Measurements from ENCODE around the gene ZSCAN10. TPM values are rescaled to one million over a fixed set of nuclear protein-coding genes. Genes with fewer than 3 reads are reported as not detected.
"Not testable (repeated sequence)": the region's sequence is repeated elsewhere in the genome, so short reads cannot be mapped to it uniquely, and the experiment has no call there.

Gene ZSCAN10
- total RNA-seq, 1 donor from 2014 or later = 0.34 TPM

- no peaks in the 10 kb centered on the region for H3K9me3 Mint-ChIP-seq (ENCODE audit: low read depth)
- DNase-seq (ENCODE audit: low spot score, unreplicated experiment) = peak; percentile 36
- peaks cover 28% of the 10 kb centered on the region for H3K27me3 Mint-ChIP-seq
- peak overlapping the region; percentile 64 for H3K27ac Mint-ChIP-seq
- peaks cover 5% of the 10 kb centered on the region for H3K4me1 Mint-ChIP-seq (ENCODE audit: low read depth)
- TF ChIP-seq, protein P1, sequence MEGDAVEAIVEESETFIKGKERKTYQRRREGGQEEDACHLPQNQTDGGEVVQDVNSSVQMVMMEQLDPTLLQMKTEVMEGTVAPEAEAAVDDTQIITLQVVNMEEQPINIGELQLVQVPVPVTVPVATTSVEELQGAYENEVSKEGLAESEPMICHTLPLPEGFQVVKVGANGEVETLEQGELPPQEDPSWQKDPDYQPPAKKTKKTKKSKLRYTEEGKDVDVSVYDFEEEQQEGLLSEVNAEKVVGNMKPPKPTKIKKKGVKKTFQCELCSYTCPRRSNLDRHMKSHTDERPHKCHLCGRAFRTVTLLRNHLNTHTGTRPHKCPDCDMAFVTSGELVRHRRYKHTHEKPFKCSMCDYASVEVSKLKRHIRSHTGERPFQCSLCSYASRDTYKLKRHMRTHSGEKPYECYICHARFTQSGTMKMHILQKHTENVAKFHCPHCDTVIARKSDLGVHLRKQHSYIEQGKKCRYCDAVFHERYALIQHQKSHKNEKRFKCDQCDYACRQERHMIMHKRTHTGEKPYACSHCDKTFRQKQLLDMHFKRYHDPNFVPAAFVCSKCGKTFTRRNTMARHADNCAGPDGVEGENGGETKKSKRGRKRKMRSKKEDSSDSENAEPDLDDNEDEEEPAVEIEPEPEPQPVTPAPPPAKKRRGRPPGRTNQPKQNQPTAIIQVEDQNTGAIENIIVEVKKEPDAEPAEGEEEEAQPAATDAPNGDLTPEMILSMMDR (IDR thresholded peaks at IDR 0.05; ENCODE audit: unreplicated experiment) = no peak
- H3K36me3 Mint-ChIP-seq (ENCODE audit: insufficient read depth) = peaks cover 11% of the 10 kb centered on the region
- peak overlapping the region; percentile 80 for H3K4me3 Mint-ChIP-seq (ENCODE audit: low read depth)
Observed at GRCh38 chr16:3058139-3059030, 40.7 kb downstream of the ZSCAN10 start.

- H3K27ac Mint-ChIP-seq = no peak overlapping the region
- peaks cover 25% of the 10 kb centered on the region for H3K27me3 Mint-ChIP-seq
- H3K9me3 Mint-ChIP-seq (ENCODE audit: low read depth) = no peaks in the 10 kb centered on the region
- peaks cover 11% of the 10 kb centered on the region for H3K36me3 Mint-ChIP-seq (ENCODE audit: insufficient read depth)
- H3K4me3 Mint-ChIP-seq (ENCODE audit: low read depth) = peak overlapping the region; percentile 29
- peaks cover 5% of the 10 kb centered on the region for H3K4me1 Mint-ChIP-seq (ENCODE audit: low read depth)
- TF ChIP-seq, protein P1 (IDR thresholded peaks at IDR 0.05; ENCODE audit: unreplicated experiment) = no peak
- no peak for DNase-seq (ENCODE audit: low spot score, unreplicated experiment)
Observed at GRCh38 chr16:3057181-3058138, 41.6 kb downstream of the ZSCAN10 start.

GRCh38 chr16:3056336-3057180 is 42.5 kb downstream of the ZSCAN10 start:
- Mint-ChIP-seq H3K27me3 (peaks cover 24% of the 10 kb centered on the region), H3K4me3 (ENCODE audit: low read depth) (no peak overlapping the region)

GRCh38 chr16:3055734-3056115 is 43.4 kb downstream of the ZSCAN10 start:
- H3K27ac Mint-ChIP-seq; DNase-seq (ENCODE audit: low spot score, unreplicated experiment); H3K4me3 Mint-ChIP-seq (ENCODE audit: low read depth); H3K9me3 Mint-ChIP-seq (ENCODE audit: low read depth): not testable (repeated sequence)
- peaks cover 12% of the 10 kb centered on the region for H3K4me1 Mint-ChIP-seq (ENCODE audit: low read depth)
- H3K27me3 Mint-ChIP-seq = peaks cover 27% of the 10 kb centered on the region
- peaks cover 13% of the 10 kb centered on the region for H3K36me3 Mint-ChIP-seq (ENCODE audit: insufficient read depth)

More at GRCh38 chr16:3056336-3057180, 42.5 kb downstream of the ZSCAN10 start:
- Mint-ChIP-seq H3K27ac (no peak overlapping the region), H3K9me3 (ENCODE audit: low read depth) (no peaks in the 10 kb centered on the region), H3K4me1 (ENCODE audit: low read depth) (peaks cover 5% of the 10 kb centered on the region), H3K36me3 (ENCODE audit: insufficient read depth) (peaks cover 13% of the 10 kb centered on the region)
- no peak for DNase-seq (ENCODE audit: low spot score, unreplicated experiment)
- TF ChIP-seq, protein P1 (IDR thresholded peaks at IDR 0.05; ENCODE audit: unreplicated experiment) = no peak

GRCh38 chr16:3054965-3055733 is 43.9 kb downstream of the ZSCAN10 start:
- H3K36me3 Mint-ChIP-seq (ENCODE audit: insufficient read depth) = peaks cover 13% of the 10 kb centered on the region
- no peaks in the 10 kb centered on the region for H3K9me3 Mint-ChIP-seq (ENCODE audit: low read depth)
- TF ChIP-seq, protein P1 (IDR thresholded peaks at IDR 0.05; ENCODE audit: unreplicated experiment) = no peak
- no peak overlapping the region for H3K27ac Mint-ChIP-seq
- peaks cover 12% of the 10 kb centered on the region for H3K4me1 Mint-ChIP-seq (ENCODE audit: low read depth)
- peaks cover 28% of the 10 kb centered on the region for H3K27me3 Mint-ChIP-seq
- DNase-seq (ENCODE audit: low spot score, unreplicated experiment) = no peak
- no peak overlapping the region for H3K4me3 Mint-ChIP-seq (ENCODE audit: low read depth)

DNA sequence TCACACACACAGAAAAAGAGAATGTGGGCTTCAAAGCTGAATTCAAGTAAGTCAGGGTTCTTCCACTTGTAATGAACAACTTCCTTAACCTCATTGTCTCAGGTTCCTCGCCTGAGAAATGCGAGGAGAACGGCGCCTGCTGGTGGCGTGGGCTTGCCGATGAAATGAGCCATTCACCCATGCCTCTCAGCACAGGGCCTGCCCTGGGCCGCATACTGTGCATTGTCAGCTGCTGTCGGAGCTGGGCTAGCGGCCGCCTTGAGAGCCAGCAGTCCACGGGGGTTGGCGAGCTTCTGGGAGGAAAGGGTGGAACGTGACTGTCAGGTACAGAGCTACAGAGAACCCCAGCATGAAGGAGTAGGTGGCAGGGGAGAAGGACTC is 45.8 kb downstream of the ZSCAN10 start:
- peaks cover 40% of the 10 kb centered on the region for H3K27me3 Mint-ChIP-seq
- H3K27ac Mint-ChIP-seq; H3K4me3 Mint-ChIP-seq (ENCODE audit: low read depth); DNase-seq (ENCODE audit: low spot score, unreplicated experiment); H3K9me3 Mint-ChIP-seq (ENCODE audit: low read depth); H3K4me1 Mint-ChIP-seq (ENCODE audit: low read depth): not testable (repeated sequence)
- H3K36me3 Mint-ChIP-seq (ENCODE audit: insufficient read depth) = peaks cover 13% of the 10 kb centered on the region

- H3K27ac Mint-ChIP-seq; H3K9me3 Mint-ChIP-seq (ENCODE audit: low read depth); DNase-seq (ENCODE audit: low spot score, unreplicated experiment); H3K4me1 Mint-ChIP-seq (ENCODE audit: low read depth); H3K4me3 Mint-ChIP-seq (ENCODE audit: low read depth): not testable (repeated sequence)
- H3K27me3 Mint-ChIP-seq = peaks cover 46% of the 10 kb centered on the region
- H3K36me3 Mint-ChIP-seq (ENCODE audit: insufficient read depth) = peaks cover 13% of the 10 kb centered on the region
Observed at GRCh38 chr16:3052571-3053329, 46.3 kb downstream of the ZSCAN10 start.
